ENCODE results near the gene CDH6.
"Not testable (repeated sequence)": the region's sequence is repeated elsewhere in the genome, so short reads cannot be mapped to it uniquely, and the experiment has no call there.

CDH6 gene

GRCh38 chr5:31355337-31355736, 161.9 kb downstream of the CDH6 start:
- Mint-ChIP-seq H3K4me1 (no peaks in the 10 kb centered on the region), H3K4me3 (no peak overlapping the region), H3K9me3 (peaks cover 9% of the 10 kb centered on the region), H3K36me3 (ENCODE audit: insufficient read depth) (peaks cover 2% of the 10 kb centered on the region), H3K27me3 (peaks cover 38% of the 10 kb centered on the region), H3K27ac (ENCODE audit: low read depth) (no peak overlapping the region)
- DNase-seq (ENCODE audit: low spot score in 2 of 2) (no peak), ATAC-seq (replicated peaks; ENCODE audit: extremely low read depth, poor library complexity, severe bottlenecking) (no peak)

GRCh38 chr5:31357038-31357437, 163.6 kb downstream of the CDH6 start:
- Mint-ChIP-seq H3K4me3 (no peak overlapping the region), H3K4me1 (no peaks in the 10 kb centered on the region), H3K27ac (ENCODE audit: low read depth) (no peak overlapping the region), H3K27me3 (peaks cover 24% of the 10 kb centered on the region), H3K36me3 (ENCODE audit: insufficient read depth) (peaks cover 2% of the 10 kb centered on the region), H3K9me3 (peaks cover 7% of the 10 kb centered on the region)
- DNase-seq (ENCODE audit: low spot score in 2 of 2) = no peak
- no peak for ATAC-seq (replicated peaks; ENCODE audit: extremely low read depth, poor library complexity, severe bottlenecking)

GRCh38 chr5:31359839-31360238, 166.4 kb downstream of the CDH6 start:
- no peak for DNase-seq (ENCODE audit: low spot score in 2 of 2)
- H3K36me3 Mint-ChIP-seq (ENCODE audit: insufficient read depth) = peaks cover 2% of the 10 kb centered on the region

GRCh38 chr5:31361234-31361633, 167.7 kb downstream of the CDH6 start:
- peaks cover 2% of the 10 kb centered on the region for H3K36me3 Mint-ChIP-seq (ENCODE audit: insufficient read depth)
- no peaks in the 10 kb centered on the region for H3K4me1 Mint-ChIP-seq
- no peak overlapping the region for H3K27ac Mint-ChIP-seq (ENCODE audit: low read depth)
- ATAC-seq (replicated peaks; ENCODE audit: extremely low read depth, poor library complexity, severe bottlenecking) = no peak
- peaks cover 5% of the 10 kb centered on the region for H3K9me3 Mint-ChIP-seq
- no peak for DNase-seq (ENCODE audit: low spot score in 2 of 2)
- H3K27me3 Mint-ChIP-seq = peaks cover 11% of the 10 kb centered on the region
- no peak overlapping the region for H3K4me3 Mint-ChIP-seq

More at GRCh38 chr5:31359839-31360238, 166.4 kb downstream of the CDH6 start:
- H3K27me3 Mint-ChIP-seq = peaks cover 11% of the 10 kb centered on the region
- no peak overlapping the region for H3K27ac Mint-ChIP-seq (ENCODE audit: low read depth)
- no peak overlapping the region for H3K4me3 Mint-ChIP-seq
- ATAC-seq (replicated peaks; ENCODE audit: extremely low read depth, poor library complexity, severe bottlenecking) = no peak
- H3K4me1 Mint-ChIP-seq = no peaks in the 10 kb centered on the region
- peaks cover 3% of the 10 kb centered on the region for H3K9me3 Mint-ChIP-seq

GRCh38 chr5:31361704-31362528, 168.4 kb downstream of the CDH6 start:
- H3K4me3 Mint-ChIP-seq; H3K9me3 Mint-ChIP-seq; H3K27ac Mint-ChIP-seq (ENCODE audit: low read depth); H3K4me1 Mint-ChIP-seq; DNase-seq (ENCODE audit: low spot score in 2 of 2); H3K36me3 Mint-ChIP-seq (ENCODE audit: insufficient read depth); ATAC-seq (replicated peaks; ENCODE audit: extremely low read depth, poor library complexity, severe bottlenecking): not testable (repeated sequence)
- H3K27me3 Mint-ChIP-seq = peaks cover 11% of the 10 kb centered on the region

- Mint-ChIP-seq H3K27me3 (peaks cover 11% of the 10 kb centered on the region), H3K4me1 (no peaks in the 10 kb centered on the region), H3K9me3 (peaks cover 5% of the 10 kb centered on the region), H3K36me3 (ENCODE audit: insufficient read depth) (peaks cover 2% of the 10 kb centered on the region), H3K4me3 (no peak overlapping the region), H3K27ac (ENCODE audit: low read depth) (no peak overlapping the region)
- no peak for ATAC-seq (replicated peaks; ENCODE audit: extremely low read depth, poor library complexity, severe bottlenecking)
- no peak for DNase-seq (ENCODE audit: low spot score in 2 of 2)
Observed at GRCh38 chr5:31362529-31362900, 169.0 kb downstream of the CDH6 start.

- peaks cover 2% of the 10 kb centered on the region for H3K36me3 Mint-ChIP-seq (ENCODE audit: insufficient read depth)
- H3K4me1 Mint-ChIP-seq = no peaks in the 10 kb centered on the region
- H3K27me3 Mint-ChIP-seq = peaks cover 11% of the 10 kb centered on the region
- no peak overlapping the region for H3K27ac Mint-ChIP-seq (ENCODE audit: low read depth)
- H3K9me3 Mint-ChIP-seq = peaks cover 5% of the 10 kb centered on the region
- DNase-seq (ENCODE audit: low spot score in 2 of 2) (no peak), ATAC-seq (replicated peaks; ENCODE audit: extremely low read depth, poor library complexity, severe bottlenecking) (no peak)
- H3K4me3 Mint-ChIP-seq = no peak overlapping the region
Observed at GRCh38 chr5:31362931-31363568, 169.6 kb downstream of the CDH6 start.

DNA sequence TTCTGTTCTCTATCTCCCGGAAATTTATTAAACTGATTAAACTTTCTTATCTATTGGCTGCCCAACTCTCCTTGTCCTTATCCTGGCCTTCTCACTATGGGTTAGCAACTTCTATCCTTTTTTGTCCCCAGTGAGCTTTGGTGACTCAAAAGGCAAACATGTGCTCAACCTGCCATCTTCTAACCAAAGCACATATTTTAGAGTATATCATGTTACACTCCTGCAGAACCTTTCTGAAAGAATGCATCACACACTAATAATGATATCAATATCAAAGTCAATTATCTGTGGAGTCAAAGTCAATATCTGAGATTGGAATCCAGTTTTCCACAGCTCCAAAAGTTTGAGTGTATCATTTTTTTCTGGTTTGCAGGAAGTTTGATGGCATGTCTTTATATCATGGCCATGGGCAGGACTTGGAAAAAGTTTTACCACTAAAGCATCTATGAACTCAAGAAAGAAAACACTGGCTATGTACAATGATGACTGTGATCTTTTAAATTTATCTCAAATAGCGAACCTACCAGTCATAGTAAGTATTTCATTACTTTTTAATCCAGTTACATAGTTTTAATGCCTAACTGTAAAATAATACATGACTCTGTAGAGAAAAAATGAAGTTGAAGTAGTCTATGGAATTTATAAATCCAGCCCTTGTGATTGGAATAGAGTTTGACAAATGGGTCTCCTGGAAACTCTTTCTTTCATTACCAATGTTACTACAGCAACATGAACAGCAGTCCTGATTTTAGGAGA, 171.6 kb downstream of the CDH6 start:
- no peak overlapping the region for H3K4me3 Mint-ChIP-seq
- ATAC-seq (replicated peaks; ENCODE audit: extremely low read depth, poor library complexity, severe bottlenecking) = no peak
- H3K9me3 Mint-ChIP-seq = peaks cover 5% of the 10 kb centered on the region
- peaks cover 15% of the 10 kb centered on the region for H3K27me3 Mint-ChIP-seq
- no peak overlapping the region for H3K27ac Mint-ChIP-seq (ENCODE audit: low read depth)
- H3K36me3 Mint-ChIP-seq (ENCODE audit: insufficient read depth) = no peaks in the 10 kb centered on the region
- no peaks in the 10 kb centered on the region for H3K4me1 Mint-ChIP-seq
- DNase-seq (ENCODE audit: low spot score in 2 of 2) = no peak

- Mint-ChIP-seq H3K36me3 (ENCODE audit: insufficient read depth) (no peaks in the 10 kb centered on the region), H3K4me3 (no peak overlapping the region), H3K27me3 (peaks cover 22% of the 10 kb centered on the region), H3K4me1 (no peaks in the 10 kb centered on the region), H3K27ac (ENCODE audit: low read depth) (no peak overlapping the region), H3K9me3 (peaks cover 7% of the 10 kb centered on the region)
- DNase-seq (ENCODE audit: low spot score in 2 of 2) (no peak), ATAC-seq (replicated peaks; ENCODE audit: extremely low read depth, poor library complexity, severe bottlenecking) (no peak)
Observed at GRCh38 chr5:31365776-31366175, 172.3 kb downstream of the CDH6 start.

DNA sequence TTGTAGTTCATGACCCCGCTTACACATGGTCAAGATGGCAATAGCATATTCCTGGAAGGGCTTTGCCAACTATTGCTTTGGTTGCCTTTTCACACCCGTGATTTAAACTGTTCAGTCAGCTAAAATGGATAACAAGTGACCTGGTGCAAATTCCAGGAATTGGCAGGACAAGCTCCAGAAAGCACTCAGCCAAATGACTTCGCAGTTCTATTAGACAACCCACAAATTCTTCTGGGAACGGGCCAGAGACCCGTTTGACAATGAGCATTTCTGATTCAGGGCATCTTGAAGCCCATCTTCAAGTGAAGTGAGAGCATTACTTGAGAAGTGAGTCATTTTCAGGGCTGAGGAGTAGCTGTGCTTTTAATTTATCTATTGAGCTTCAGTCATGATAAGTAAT, 173.5 kb downstream of the CDH6 start:
- H3K9me3 Mint-ChIP-seq = peaks cover 13% of the 10 kb centered on the region

GRCh38 chr5:31372124-31372523, 178.6 kb downstream of the CDH6 start:
- Mint-ChIP-seq H3K4me3 (no peak overlapping the region), H3K4me1 (no peaks in the 10 kb centered on the region), H3K27ac (ENCODE audit: low read depth) (no peak overlapping the region), H3K9me3 (peaks cover 7% of the 10 kb centered on the region), H3K36me3 (ENCODE audit: insufficient read depth) (no peaks in the 10 kb centered on the region), H3K27me3 (peaks cover 22% of the 10 kb centered on the region)
- DNase-seq (ENCODE audit: low spot score in 2 of 2) (no peak), ATAC-seq (replicated peaks; ENCODE audit: extremely low read depth, poor library complexity, severe bottlenecking) (no peak)

More for the DNA sequence above, 173.5 kb downstream of the CDH6 start:
- Mint-ChIP-seq H3K36me3 (ENCODE audit: insufficient read depth) (no peaks in the 10 kb centered on the region), H3K27ac (ENCODE audit: low read depth) (no peak overlapping the region), H3K27me3 (peaks cover 32% of the 10 kb centered on the region), H3K4me3 (no peak overlapping the region), H3K4me1 (no peaks in the 10 kb centered on the region)
- no peak for DNase-seq (ENCODE audit: low spot score in 2 of 2)
- ATAC-seq (replicated peaks; ENCODE audit: extremely low read depth, poor library complexity, severe bottlenecking) = no peak

DNA sequence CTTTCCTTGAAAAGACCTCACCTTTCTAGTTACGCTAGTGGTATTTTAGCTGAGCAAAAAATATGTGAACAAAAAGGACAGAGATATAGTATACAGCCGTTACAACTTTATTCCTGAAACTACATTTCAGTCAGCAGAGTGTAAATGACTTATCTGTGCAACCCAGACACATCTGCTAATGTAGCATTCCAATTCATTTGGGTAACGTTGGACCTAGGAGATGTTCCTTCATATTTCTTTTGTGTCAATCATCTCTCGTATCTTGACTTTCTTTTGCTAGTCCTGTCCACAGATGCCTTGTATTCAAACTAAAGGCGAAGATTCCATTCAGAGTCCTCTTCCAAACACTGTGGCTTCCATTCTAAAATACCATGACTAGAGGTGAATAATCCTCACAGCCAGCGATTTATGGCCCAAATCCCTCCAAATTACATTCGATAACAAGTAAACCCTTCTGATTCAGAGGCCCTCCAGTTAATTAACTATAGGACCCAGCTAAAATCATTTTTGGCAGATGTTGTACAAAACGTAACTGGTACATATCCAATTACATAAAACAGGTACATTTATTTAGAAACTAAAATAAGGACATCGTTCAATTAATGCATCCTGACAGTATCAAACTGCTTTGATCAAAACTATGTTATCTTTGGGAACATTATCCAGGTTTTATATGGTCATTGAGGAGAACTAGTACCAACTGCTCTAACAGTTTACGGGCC, 182.7 kb downstream of the CDH6 start:
- ATAC-seq (replicated peaks; ENCODE audit: extremely low read depth, poor library complexity, severe bottlenecking) = no peak

More for the DNA sequence above, 182.7 kb downstream of the CDH6 start:
- Mint-ChIP-seq H3K27me3 (peaks cover 9% of the 10 kb centered on the region), H3K9me3 (peaks cover 2% of the 10 kb centered on the region), H3K36me3 (ENCODE audit: insufficient read depth) (no peaks in the 10 kb centered on the region), H3K4me1 (no peaks in the 10 kb centered on the region), H3K4me3 (no peak overlapping the region), H3K27ac (ENCODE audit: low read depth) (no peak overlapping the region)
- DNase-seq (ENCODE audit: low spot score in 2 of 2) = no peak
